GM18520 (cell line): Measurements from ENCODE around the gene PGGT1B.
"Not testable (repeated sequence)": the region's sequence is repeated elsewhere in the genome, so short reads cannot be mapped to it uniquely, and the experiment has no call there.

ENCODE experiments used
- ATAC-seq: cut with Tn5 transposase; IDR thresholded peaks from one replicate; pipeline ENCODE4 v1.9.1; 2021; ENCODE audit not compliant: unreplicated experiment

The PGGT1B gene

GRCh38 chr5:115260248-115260647, 2.4 kb downstream of the PGGT1B start:
- no peak for ATAC-seq

- no peak for ATAC-seq
These were observed 4.7 kb downstream of the PGGT1B start for GRCh38 chr5:115257981-115258380.

DNA sequence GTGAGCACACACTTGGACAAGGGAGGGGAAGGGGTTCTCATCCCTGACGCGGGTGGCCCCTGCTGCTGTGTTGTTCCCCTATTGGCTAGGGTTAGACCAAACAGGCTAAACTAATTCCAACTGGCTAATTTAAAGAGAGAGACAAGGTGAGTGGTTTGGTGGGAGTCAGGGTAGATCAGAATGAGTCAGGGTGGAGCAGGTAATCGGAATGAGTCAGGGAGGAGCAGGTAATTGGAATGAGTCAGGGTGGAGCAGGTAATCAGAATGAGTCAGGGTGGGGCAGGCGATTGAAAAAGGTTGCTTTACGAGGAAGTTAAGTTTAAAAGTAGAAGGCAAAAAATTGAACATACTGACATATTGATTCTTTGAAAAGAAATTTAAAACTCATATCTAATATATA, 13.3 kb downstream of the PGGT1B start:
- not testable (repeated sequence) for ATAC-seq

DNA sequence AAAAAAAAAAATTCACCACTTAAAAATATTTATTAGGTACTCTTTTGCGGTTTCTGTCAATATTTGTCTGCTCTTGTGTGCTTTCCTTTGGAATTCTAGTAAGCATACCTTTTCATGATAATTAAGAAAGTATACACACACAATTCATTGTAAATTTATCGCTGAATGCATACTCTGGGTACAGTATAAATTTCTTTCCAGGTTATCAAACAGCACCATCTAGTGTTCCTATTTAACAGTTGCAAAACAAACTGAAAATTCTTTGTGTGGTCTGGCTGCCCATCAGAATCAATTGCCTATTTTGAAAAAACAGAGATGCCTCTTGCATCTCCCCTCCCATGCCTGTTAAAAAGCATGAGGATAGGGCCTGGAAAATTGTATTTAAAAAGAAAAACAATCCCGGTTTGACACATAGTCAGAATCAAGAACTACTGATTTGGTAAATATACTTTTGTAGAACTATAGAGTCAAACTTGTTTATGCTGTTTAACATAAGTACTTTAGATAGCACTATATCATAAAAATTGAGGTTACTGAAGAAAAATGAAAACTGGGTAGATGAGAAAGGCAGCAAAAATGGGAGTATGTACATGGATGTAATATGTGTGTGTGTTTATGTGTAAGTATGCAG, 16.2 kb downstream of the PGGT1B start:
- ATAC-seq, result no peak

DNA sequence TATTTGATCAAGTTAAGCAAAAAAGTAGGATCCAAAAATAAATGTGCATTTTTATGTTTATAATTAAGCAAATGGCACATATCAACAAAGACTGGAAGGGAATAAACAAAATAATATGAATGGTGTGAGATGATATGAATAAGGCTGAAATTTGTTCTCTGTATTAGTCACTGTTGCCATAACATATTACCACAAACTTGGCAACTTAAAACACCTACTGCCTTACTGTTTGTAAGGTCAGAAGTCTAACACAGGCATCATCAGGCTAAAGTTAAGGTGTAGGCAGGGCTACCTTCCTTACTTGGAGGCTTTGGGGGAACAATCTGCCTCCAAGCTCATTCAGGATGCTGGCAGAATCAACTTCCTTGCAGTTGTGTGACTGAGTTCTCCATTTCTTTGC, 19.3 kb downstream of the PGGT1B start:
- peak; percentile 94 for ATAC-seq

GRCh38 chr5:115241881-115242642, 20.6 kb downstream of the PGGT1B start:
- no peak for ATAC-seq

DNA sequence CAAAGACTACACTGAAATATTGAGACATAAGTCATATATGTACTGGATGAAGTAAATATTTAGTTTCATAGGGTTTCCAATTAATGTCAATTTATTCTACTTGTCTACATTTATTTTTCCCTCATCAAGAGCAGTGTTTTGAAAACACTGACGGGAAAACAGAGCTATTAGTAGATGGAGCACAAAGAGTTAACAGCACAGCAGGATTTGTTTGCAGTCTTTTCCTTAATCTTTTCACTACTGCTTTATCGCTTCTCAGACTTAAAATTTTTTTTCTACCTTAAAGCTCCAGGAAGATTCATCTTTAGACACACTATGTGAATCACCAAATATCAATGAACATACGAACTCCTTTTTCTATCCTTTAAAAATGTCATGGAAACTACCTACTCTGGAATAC, 25.6 kb downstream of the PGGT1B start:
- no peak for ATAC-seq

DNA sequence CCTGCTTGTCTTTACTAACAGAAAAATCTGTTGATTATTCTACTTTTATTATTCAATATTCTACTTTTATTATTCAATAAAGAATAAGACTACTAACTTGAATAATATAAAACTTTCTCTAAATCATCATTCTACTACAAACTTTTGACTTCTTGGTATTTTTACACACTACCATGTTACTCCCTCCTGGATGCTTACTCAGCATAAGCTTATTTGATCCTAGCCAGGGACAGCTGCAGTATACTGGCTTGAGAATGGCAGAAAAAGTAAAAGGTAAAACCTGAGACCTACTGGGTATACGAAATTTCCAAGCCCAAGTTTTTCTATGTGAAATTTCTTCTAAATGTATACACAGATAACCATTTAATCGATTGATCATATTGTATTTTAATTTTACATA, 26.1 kb downstream of the PGGT1B start:
- no peak for ATAC-seq

DNA sequence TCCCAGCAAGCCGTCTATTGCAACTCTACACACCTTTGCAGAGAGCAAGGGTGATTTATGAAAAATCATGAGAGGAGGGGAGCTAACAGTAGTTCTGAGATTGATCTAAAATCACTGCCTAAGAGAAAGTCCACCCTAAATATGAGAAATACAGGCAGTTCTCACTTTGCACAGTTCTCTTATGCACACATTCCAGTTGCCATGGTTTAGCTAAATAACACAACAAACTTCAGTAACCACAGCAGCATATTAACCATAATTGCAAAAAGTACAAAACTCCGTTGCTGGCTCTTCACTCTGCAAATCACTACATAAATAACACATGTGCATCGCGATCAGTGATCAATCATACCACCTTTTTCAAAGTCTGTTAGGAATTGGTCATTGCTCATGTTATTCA, 31.1 kb downstream of the PGGT1B start:
- ATAC-seq, result no peak

GRCh38 chr5:115229606-115230005, 33.1 kb downstream of the PGGT1B start:
- ATAC-seq, result no peak

GRCh38 chr5:115227281-115227680, 35.4 kb downstream of the PGGT1B start:
- no peak for ATAC-seq

DNA sequence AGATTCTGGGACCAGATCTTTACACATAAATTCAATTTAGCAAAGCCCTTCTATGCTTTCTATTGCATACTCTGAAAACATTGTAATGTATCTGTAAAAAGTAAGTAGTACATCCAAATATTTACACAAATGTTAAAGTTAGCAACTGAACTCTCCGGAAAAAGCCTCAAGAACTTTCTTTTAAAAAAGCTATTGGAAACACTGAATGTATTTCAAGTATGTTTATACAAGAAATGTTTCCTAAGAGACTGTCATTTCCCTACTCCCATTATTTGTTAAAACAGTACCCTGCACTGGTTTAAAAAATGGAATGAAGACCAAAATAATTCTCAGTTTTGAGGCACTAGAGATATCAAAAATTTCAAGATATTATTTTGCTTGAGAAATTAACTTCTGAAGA, 48.1 kb downstream of the PGGT1B start:
- no peak for ATAC-seq

GRCh38 chr5:115209279-115209678, 53.4 kb downstream of the PGGT1B start:
- ATAC-seq, result peak; percentile 100

GRCh38 chr5:115202952-115203351, 59.7 kb downstream of the PGGT1B start:
- no peak for ATAC-seq

DNA sequence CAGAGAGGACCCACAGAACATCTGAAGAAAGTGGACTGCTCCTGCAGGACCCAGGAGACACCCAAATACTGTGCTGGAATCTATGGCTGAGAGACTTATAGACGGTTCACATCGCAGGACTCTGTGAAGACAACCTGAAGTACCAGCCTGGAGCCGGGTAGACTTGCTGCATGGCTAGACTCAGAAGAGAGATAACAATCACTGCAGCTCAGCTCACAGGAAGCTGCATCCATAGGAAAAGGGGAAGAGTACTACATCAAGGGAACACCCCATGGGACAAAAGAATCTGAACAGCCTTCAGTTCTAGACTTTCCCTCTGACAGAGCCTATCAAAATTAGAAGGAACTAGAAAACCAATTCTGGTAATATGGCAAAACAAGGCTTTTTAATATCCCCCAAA, 66.5 kb downstream of the PGGT1B start:
- ATAC-seq, result no peak

DNA sequence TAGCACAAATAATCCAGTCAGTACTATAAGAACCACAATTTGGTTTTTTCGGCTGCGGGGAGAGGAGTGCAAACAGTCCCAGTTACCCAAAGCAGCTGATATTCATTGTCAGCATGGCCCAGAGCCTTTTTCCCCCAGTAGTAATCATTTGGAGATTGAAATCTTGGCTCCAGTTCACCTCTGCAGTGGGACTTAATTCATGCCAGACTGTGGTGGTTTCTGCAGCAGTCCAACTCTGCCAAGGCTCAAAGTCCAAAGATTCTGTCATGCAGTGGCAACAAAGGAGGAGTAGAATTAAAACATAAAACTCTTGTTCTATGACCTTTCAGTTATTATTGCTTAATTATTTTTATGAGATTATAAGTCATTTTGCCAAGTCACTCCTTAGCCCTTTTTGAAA, 68.0 kb downstream of the PGGT1B start:
- ATAC-seq, result no peak

- no peak for ATAC-seq
These were observed 69.4 kb downstream of the PGGT1B start for GRCh38 chr5:115193295-115193694.

DNA sequence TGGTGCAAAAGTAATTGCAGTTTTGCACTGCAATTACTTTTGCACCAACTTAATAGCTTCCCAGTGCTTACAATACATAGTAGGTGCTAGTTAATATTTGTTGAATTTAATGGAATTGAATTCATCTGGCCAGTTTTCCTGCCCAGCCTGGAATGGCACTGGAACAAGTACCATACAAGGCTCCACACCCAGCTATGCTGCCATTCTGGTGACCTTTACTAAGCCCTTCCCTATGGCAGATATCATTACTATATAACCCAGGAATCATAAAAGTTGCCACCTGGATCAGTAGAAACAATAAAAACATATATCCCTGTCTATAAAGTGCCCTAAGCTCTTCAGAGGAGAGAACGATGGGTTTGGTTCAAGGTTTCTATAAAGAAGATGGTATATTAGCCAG, 70.6 kb downstream of the PGGT1B start:
- ATAC-seq, result no peak

GRCh38 chr5:115191474-115192031, 71.1 kb downstream of the PGGT1B start:
- ATAC-seq, result no peak

DNA sequence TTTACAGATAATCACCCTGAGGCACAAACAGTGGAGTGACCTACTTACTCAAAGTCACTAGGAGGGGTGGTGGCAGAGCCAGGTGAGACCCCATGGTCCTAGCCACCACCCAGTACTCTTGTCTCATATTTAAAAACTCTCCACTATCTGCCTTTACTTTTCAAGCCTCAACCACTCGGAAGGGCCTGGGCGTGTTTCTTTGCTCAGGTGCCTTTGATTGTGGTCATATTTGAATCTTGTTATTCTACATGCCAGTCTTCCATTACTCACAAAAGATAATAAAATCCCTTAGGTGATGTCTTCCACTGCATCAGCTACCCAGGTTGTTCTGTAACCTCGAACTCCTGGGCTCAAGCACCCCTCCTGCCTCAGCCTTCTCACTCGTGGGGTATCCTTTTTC, 72.3 kb downstream of the PGGT1B start:
- no peak for ATAC-seq

- ATAC-seq, result no peak
These were observed 72.8 kb downstream of the PGGT1B start for GRCh38 chr5:115189866-115190265.

GRCh38 chr5:115186794-115187193, 75.9 kb downstream of the PGGT1B start:
- no peak for ATAC-seq
